T-helper 2 cell treated with Interferon-gamma antibody and Interleukin-4, amounts not matched to agents 100 ng/mL and 5 ng/mL, for 36 hours (primary cell): ENCODE results near the gene NOD1. TPM values are rescaled to one million over a fixed set of nuclear protein-coding genes. Genes with fewer than 3 reads are reported as not detected.

ENCODE experiments used
- intact Hi-C: fragments of 100-400 bp; cut with micrococcal nuclease; formaldehyde crosslinking; loops from one replicate; pipeline ENCODE4 v1.15.1; 2023
- total RNA-seq: library from RNA; stranded (reverse); gene quantifications from 2 replicates; pipeline ENCODE4 v1.2.3, GENCODE V29; 2022

The NOD1 gene
- total RNA-seq, 1 donor from 2014 or later = 22.1 TPM

DNA sequence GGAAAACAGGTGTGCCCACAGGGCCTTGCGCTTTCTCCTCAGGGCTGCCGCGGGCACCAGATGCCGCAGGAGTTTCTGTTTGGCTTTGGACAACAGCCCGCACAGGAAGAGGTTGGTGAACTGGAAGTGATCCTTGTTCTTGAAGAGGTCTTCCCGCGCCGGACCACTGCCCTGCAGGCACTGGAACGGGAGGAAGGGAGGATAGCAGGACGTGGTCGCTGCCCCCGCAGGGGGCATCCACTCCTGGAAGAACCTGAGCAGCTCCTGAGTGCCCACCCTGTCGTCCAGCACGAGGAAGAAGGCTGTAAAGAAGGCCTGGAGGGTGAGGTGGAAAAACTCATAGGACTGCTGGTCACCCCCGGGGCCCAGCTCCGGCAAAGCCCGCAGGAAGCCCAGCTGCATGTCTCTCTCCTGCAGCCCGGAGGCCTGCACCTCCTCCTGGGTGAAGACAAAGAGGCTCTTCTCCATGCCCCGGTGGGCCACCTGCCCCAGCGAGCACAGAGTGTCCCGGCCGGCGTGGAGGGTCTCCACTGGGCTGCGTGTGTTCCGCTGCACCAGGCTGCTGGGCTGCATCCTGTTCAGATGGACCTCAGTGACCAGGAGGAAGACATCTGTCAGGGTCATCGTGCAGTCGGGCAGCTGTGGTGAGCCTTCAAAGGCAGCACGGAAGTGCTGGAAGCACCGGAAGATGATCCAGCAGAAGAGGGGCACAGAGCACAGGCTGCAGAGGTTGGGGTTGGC lies 26.9 kb downstream of the NOD1 start:
- intact Hi-C loops = no loop called here

GRCh38 chr7:30450983-30451497 lies 27.5 kb downstream of the NOD1 start:
- intact Hi-C loops = no loop called here

- intact Hi-C loops = no loop called here
Observed at GRCh38 chr7:30450240-30450982, 28.2 kb downstream of the NOD1 start.

DNA sequence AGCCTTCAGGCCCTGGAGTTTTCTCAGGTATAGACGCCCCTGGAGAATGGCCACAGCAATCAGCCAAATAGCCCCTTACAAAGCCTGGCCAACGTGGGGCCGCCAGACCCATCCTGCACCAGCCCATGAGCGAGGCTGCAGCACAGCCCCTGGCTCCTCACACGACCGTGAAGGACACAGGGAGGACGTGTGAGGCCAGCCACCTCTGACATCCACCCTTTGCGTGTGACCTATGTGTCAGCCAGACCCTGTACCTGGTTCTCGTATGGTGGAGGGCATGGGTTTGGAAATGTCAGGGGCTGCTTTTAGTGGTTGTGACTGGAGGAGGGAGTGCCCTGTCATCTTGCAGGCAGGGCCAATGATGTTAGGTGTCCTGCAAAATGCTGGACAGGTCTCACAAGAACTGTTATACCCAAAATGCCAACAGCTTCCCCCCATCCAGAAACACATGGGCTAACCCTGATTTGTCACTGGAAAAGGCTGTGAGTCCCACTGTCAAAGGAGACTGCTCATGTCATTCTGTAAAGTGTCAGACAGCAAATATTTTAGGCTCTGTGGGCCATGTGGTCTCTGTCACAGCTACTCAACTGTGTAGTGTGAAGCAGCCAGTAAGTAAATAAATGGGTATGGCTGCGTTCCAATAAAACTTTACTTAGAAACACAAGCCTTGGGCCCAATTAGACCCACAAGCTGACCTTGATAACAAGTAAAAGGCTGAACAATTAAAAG lies 30.0 kb downstream of the NOD1 start:
- intact Hi-C loops = loop anchor here (5.0 to 10.0 kb wide), 3 partner anchors 94 to 286 kb away; partner anchors contain the start of gene ZNRF2

- intact Hi-C loops = loop anchor here (5.0 to 10.0 kb wide), 3 partner anchors 93 to 285 kb away; partner anchors contain the start of gene ZNRF2
Observed at GRCh38 chr7:30447466-30447865, 31.1 kb downstream of the NOD1 start.

GRCh38 chr7:30446266-30446665 lies 32.3 kb downstream of the NOD1 start:
- intact Hi-C loops = loop anchor here (5.0 to 10.0 kb wide), 3 partner anchors 91 to 284 kb away; partner anchors contain the start of gene ZNRF2

GRCh38 chr7:30445770-30446169 lies 32.8 kb downstream of the NOD1 start:
- intact Hi-C loops = loop anchor here (5.0 to 10.0 kb wide), 3 partner anchors 91 to 283 kb away; partner anchors contain the start of gene ZNRF2

DNA sequence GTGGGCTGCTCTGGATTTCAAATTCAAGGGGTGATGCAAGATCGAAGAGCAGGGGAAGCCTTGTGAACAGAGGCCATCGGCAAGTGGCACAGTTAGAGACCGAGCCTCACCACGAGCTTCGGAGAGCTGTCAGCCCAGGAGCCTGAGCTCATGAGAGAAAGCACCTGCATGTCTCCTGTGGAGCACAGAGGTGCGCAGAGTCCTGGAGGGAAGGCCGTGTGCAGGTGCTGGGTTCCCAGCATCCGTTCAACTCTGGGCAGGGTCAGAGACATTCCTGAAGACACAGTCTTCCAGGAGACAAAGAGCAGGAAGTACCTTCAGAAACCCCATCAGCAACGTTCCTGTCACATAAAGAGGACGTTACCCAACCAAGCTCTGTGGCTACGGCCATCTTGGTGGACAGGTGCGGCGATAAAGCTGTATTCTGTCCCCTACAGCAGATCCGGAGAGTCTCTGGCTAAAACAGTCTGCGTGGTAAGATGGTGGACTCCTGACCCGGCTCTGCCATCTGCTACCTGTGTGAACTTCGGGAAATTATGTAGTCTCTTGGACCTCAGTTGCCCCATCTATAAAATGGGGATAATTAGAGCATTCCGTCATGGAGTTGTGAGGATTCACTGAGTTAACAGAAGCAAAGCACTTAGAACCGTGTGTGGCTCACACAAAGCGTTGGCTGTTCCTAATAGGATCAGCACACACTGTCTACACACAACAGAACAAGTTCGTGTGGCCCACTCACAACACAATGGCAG lies 40.6 kb downstream of the NOD1 start:
- intact Hi-C loops = no loop called here

DNA sequence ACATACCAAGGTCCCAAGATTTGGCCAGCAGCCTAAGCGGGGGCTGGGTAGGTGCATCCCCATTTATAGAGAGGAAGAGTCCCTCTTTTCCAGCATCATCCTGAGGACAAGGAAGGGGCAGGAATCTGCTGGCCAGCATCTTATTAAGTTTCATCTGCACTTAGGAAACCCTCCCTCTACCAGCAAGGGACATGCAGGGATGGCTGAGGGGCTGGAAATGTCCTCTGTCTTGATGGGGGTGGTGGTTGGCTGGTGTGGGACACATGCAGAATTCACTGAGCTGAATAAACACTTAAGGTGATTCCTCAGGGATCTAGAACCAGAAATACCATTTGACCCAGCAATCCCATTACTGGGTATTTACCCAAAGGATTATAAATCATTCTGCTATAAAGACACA lies 42.1 kb downstream of the NOD1 start:
- intact Hi-C loops = no loop called here

GRCh38 chr7:30436046-30436445 lies 42.5 kb downstream of the NOD1 start:
- intact Hi-C loops = no loop called here

DNA sequence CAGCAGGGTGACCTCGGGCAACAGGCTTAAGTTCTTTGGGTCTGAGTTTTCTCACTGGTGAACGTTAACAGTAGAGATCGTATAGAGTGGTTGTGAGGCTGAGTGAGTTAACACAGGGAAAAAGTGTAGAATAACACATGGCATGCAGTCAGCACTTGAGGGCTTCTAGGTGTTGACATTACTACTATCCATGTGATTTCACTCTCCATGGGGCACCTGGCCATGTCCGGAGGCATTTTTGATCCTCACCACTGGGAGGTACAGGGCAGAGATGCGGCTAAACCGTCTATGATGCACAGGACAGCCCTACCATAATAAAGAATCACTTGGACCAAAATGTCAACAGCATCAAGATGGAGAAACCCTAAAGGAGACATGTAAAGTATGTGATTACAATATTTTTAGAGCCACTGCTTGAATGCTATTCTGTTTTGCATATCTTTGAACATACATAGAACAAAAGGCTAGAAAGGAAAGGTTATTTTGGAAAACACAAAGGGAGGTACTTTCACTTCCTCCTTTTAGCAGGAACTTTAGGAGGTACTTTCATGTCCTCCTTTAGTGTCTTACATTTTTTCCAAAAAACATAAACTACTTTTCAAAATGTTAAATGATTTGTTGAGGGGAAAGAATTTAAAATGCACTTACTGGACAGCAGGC lies 44.3 kb downstream of the NOD1 start:
- intact Hi-C loops = no loop called here

DNA sequence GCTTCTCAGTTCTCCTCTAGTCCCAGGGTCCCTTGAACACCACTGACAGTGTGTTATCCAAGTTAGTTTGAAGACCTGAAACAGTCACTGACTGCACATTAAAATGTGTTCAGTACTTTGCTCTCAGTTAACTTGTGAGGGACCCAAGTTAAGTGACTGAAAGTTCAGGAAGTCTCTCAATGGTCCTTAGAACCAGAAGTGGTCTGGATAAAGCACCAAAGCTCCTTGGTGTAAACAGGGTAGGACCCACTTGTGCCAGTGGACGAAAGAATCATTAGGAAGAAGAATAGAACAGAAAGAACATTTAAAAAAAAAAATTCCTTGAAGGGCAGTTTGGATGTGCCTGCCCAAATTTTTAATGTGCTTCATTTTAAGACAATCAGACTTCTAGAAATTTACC lies 45.1 kb downstream of the NOD1 start:
- intact Hi-C loops = no loop called here

DNA sequence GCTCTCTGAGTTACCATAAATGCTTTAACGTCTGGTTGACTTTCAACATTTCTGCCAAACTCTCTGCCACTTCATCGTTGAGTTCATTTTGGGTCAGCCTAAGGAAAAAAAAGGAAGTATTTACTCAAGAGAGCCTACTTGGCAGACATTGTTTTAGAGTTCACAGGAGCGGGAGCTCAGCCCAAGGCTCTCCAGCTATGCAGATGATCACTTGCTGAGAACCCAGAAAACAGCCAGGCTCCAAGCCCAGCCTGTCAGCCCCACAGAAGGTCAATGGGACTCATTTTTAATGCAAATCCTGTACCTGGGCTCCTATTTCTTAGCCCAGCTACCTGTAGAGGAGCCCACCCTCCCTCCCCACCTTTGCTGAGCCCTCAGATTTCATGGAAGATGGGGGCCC lies 45.5 kb downstream of the NOD1 start:
- intact Hi-C loops = no loop called here

DNA sequence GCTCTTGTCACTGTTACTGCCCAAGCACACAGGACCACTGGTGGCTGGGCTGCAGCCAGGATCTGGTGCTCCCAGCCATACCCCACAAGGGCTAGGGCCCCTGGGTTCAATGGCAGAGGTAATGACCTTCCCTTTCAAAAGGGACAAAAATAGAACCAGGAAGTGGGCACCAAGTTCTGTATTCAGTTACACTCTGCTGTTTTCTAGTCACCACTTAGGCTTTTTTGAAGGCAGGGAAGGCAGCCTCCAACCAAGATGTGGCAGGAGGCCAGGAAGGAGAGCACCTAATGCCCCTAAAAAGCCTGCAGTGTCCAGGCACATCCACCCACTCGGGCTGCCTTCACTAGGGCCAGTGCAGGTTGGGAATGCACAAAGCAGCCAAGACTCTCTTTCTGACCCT lies 47.8 kb downstream of the NOD1 start:
- intact Hi-C loops = no loop called here

DNA sequence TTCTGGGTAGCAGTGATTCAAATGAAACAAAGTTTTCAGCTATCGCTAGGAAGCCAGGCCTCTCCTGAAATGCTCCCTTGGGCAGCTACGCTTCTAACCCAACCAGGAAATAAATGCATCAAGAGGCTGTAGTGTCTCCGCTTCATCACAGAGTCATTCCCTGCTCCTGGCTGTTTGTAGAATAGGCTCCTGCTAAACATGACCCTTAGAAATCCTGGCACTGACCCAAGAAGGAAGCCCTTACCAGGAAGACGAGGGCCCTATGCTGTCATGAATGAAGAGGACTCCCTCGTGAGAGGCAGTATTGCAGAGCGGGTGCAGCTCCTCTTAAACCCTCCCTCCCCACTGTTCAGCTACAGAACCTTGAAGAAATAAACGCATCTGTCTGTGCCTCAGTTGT lies 48.3 kb downstream of the NOD1 start:
- intact Hi-C loops = no loop called here

DNA sequence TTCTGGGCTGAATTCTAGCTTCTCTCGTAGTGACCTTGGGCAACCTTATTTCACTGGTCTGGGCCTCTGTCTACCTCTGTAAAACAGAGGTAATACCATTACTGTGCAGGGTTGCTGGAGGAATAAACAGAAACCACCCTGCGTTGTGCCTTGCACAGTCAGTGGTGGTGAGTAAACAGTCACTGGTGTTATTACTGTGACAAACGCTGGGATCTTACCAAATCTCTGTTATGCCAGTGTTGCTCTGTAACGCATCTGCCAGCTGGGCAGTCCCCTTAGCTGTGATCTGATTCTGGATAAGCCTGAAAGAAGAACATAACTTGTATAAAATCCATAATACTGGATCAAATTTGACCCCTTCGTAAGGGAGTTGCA lies 49.4 kb downstream of the NOD1 start:
- intact Hi-C loops = no loop called here

DNA sequence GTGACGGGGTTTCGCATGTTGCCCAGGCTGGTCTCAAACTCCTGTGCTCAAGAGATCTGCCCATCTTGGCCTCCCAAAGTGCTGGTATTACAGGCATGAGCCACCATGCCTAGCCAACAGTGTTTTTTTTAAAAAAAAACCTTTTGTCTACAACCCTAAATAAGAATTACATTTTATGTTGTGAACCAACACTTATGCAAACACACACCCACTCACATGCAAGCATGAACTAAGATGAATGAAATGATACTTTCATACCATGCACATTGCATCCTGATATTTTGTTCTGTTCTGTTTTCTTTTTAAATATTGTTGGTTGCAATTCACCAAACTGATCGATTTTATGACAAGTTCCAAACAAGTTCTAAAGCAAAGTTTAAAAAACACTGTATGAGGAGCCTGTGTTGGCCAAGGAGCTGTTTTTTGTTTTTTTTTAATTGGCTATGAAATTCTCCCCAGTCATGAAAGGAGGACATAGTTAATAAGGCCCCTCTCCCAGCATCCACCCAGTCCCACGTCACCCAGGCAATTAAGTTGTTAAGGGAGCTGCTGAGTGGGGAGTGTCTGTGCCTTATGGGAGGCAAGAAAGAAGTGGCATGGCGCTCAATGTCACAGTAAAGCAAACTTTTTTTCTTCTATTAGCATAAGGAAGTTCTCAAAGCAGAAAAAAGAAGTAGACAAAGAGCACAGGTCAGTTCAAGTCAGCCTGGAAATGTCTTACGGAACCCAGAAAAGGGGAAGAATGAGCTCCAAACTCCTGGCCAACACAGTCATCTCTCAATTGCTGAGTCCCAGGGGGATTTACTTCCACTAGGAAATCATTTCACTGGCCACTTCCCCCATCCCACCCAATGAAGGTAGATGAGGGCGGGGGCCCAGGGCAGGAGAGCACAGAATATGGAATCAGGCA lies 50.1 kb downstream of the NOD1 start:
- intact Hi-C loops = no loop called here

DNA sequence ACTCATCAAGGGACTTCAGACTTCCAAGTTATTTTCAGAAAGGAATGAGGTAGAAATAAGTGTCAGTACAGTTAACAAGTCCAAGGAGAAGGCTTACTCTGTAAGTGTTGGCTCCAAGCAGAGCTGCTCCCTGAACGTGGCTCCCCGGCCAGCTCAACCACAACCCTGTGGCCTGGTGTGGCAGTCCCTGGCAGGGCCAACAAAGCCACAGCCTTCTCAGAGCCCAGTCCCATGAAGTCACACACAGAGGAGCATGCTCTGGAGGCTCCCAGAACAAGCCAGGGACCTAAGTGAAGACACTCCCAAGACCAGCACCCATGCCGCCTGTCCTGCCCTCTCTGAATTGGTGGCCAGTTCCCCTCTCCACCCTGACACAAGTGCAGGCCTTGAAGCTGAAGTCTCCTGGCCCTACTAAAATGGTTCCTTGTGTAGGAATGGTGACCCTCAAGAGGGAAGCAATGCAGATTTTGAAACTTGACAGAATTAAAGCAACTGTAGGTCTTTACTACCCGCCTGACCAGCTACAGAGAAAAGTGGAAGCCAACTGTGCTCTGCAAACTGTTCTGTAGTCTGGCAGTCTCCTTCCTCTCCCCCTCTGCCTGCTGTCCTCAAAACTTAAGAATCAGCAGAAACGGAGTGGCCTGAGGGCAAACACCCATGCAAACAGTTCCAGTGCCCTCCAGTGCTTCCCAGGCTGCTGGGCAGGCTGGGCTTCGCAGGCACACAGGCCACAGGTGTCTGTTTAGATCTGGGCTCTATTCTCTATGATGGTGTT lies 51.1 kb downstream of the NOD1 start:
- intact Hi-C loops = no loop called here

- intact Hi-C loops = no loop called here
Observed at GRCh38 chr7:30424506-30424905, 54.1 kb downstream of the NOD1 start.
